Neural progenitor cell (in vitro differentiated cells): Measurements from ENCODE around the gene RIBC1. TPM values are rescaled to one million over a fixed set of nuclear protein-coding genes. Genes with fewer than 3 reads are reported as not detected.
"Not testable (repeated sequence)": the region's sequence is repeated elsewhere in the genome, so short reads cannot be mapped to it uniquely, and the experiment has no call there.

Source experiments
- DNase-seq: peaks from one replicate; pipeline ENCODE4 v3.0.0-alpha.2; 2016; ENCODE audit warnings: low spot score
- H2AFZ ChIP-seq: fragments of 200-600 bp; sonication (generic); replicated peaks from 2 replicates; pipeline ENCODE4 v1.6.1; 2016; ENCODE audit warnings: antibody characterized with exemption
- H3F3A ChIP-seq: fragments of 200-600 bp; sonication (generic); 2 replicates; pipeline ENCODE4 v1.6.1; 2016; ENCODE audit warnings: antibody characterized with exemption, low read depth
- H3K27ac ChIP-seq: fragments of 200-600 bp; sonication (generic); 2 replicates; pipeline ENCODE4 v1.5.1; 2016; ENCODE audit warnings: mild to moderate bottlenecking
- H3K27me3 ChIP-seq: fragments of 200-600 bp; sonication (generic); 2 replicates; pipeline ENCODE4 v1.6.1; 2016; ENCODE audit warnings: mild to moderate bottlenecking, moderate library complexity
- H3K36me3 ChIP-seq: fragments of 200-600 bp; sonication (generic); 2 replicates; pipeline ENCODE4 v1.5.1; 2016
- H3K4me1 ChIP-seq: fragments of 200-600 bp; sonication (generic); 2 replicates; pipeline ENCODE4 v1.6.1; 2016; ENCODE audit warnings: mixed run types
- H3K4me2 ChIP-seq: fragments of 200-600 bp; sonication (generic); 2 replicates; pipeline ENCODE4 v1.6.1; 2016
- H3K4me3 ChIP-seq: fragments of 200-600 bp; sonication (generic); 2 replicates; pipeline ENCODE4 v1.5.1; 2016
- H3K79me2 ChIP-seq: fragments of 200-600 bp; sonication (generic); 2 replicates; pipeline ENCODE4 v1.6.1; 2016; ENCODE audit warnings: low read depth
- H3K9ac ChIP-seq: fragments of 200-600 bp; sonication (generic); 2 replicates; pipeline ENCODE4 v1.6.1; 2016
- H3K9me3 ChIP-seq: fragments of 200-600 bp; sonication (generic); 2 replicates; pipeline ENCODE4 v1.5.1; 2016; ENCODE audit warnings: low read depth
- H4K20me1 ChIP-seq: fragments of 200-600 bp; sonication (generic); 2 replicates; pipeline ENCODE4 v1.6.1; 2016; ENCODE audit warnings: low read depth
- H3K27ac Mint-ChIP-seq: 3 replicates; pipeline ENCODE4 v1.8.0; 2021; ENCODE audit warnings: mixed read lengths
- H3K27me3 Mint-ChIP-seq: 2 replicates; pipeline ENCODE4 v1.8.0; 2022; ENCODE audit warnings: low read depth, mild to moderate bottlenecking, inconsistent platforms, moderate library complexity, mixed read lengths; ENCODE audit not compliant: insufficient read depth
- H3K36me3 Mint-ChIP-seq: 3 replicates; pipeline ENCODE4 v1.8.0; 2021; ENCODE audit warnings: mixed read lengths
- H3K4me1 Mint-ChIP-seq: 3 replicates; pipeline ENCODE4 v1.8.0; 2021; ENCODE audit warnings: mixed read lengths
- H3K4me3 Mint-ChIP-seq: 3 replicates; pipeline ENCODE4 v1.8.0; 2021; ENCODE audit warnings: mild to moderate bottlenecking, moderate library complexity, mixed read lengths
- H3K9me3 Mint-ChIP-seq: 3 replicates; pipeline ENCODE4 v1.8.0; 2020; ENCODE audit warnings: mixed read lengths
- CTCF ChIP-seq: fragments of 200-600 bp; sonication (generic); IDR thresholded peaks from 2 replicates; pipeline ENCODE4 v1.5.1; 2017; ENCODE audit warnings: antibody characterized with exemption, mild to moderate bottlenecking
- EZH2 ChIP-seq: fragments of 200-600 bp; sonication (generic); IDR thresholded peaks from 2 replicates; pipeline ENCODE4 v1.6.1; 2017; ENCODE audit warnings: antibody characterized with exemption, mild to moderate bottlenecking, moderate library complexity
- EZH2phosphoT487 ChIP-seq: fragments of 200-600 bp; sonication (generic); IDR thresholded peaks from 2 replicates; pipeline ENCODE4 v1.6.1; 2017; ENCODE audit warnings: antibody characterized with exemption
- total RNA-seq: library from RNA; depleted of rRNA; stranded (reverse); fragments of >200 nt; gene quantifications from 2 replicates; pipeline ENCODE4 v1.2.3, GENCODE V29; 2015; ENCODE audit warnings: low replicate concordance

Gene RIBC1
- total RNA-seq, 1 donor from 2014 or later, result 0.62 TPM

GRCh38 chrX:53412446-53412845, 10.2 kb upstream of the RIBC1 start:
- peaks cover 8% of the 10 kb centered on the region for H3K9me3 Mint-ChIP-seq
- H2AFZ ChIP-seq, result no peak overlapping the region
- H3F3A ChIP-seq, result no peaks in the 10 kb centered on the region
- H3K4me1 Mint-ChIP-seq, result no peaks in the 10 kb centered on the region
- H3K4me3 Mint-ChIP-seq, result no peak overlapping the region
- H3K9me3 ChIP-seq, result no peaks in the 10 kb centered on the region
- H4K20me1 ChIP-seq, result no peaks in the 10 kb centered on the region
- H3K79me2 ChIP-seq, result peaks cover 25% of the 10 kb centered on the region
- peaks cover 23% of the 10 kb centered on the region for H3K36me3 Mint-ChIP-seq
- H3K27ac Mint-ChIP-seq, result no peak overlapping the region
- H3K4me1 ChIP-seq, result no peaks in the 10 kb centered on the region
- TF ChIP-seq CTCF, result no peak
- no peak overlapping the region for H3K4me3 ChIP-seq
- H3K9ac ChIP-seq, result no peak overlapping the region
- H3K36me3 ChIP-seq, result no peaks in the 10 kb centered on the region
- no peak for DNase-seq
- no peak overlapping the region for H3K27ac ChIP-seq
- no peak overlapping the region for H3K4me2 ChIP-seq
- no peaks in the 10 kb centered on the region for H3K27me3 ChIP-seq
- peaks cover 2% of the 10 kb centered on the region for H3K27me3 Mint-ChIP-seq

- peaks cover 15% of the 10 kb centered on the region for H3K4me1 Mint-ChIP-seq
- H3K27ac ChIP-seq, H3K9me3 ChIP-seq, H3K4me2 ChIP-seq, H3K9ac ChIP-seq, H3K36me3 ChIP-seq, H3K27ac Mint-ChIP-seq, H3K9me3 Mint-ChIP-seq, H2AFZ ChIP-seq, H3K4me1 ChIP-seq, DNase-seq, H3K27me3 Mint-ChIP-seq, H3K4me3 ChIP-seq, H3K27me3 ChIP-seq, H3K36me3 Mint-ChIP-seq: not testable (repeated sequence)
- H3K4me3 Mint-ChIP-seq, result peak overlapping the region; percentile 97
- H4K20me1 ChIP-seq, result peaks cover 19% of the 10 kb centered on the region
- H3K79me2 ChIP-seq, result peaks cover 66% of the 10 kb centered on the region
- H3F3A ChIP-seq, result peaks cover 14% of the 10 kb centered on the region
Measured at GRCh38 chrX:53420351-53420750, 2.3 kb upstream of the RIBC1 start.

- no peak overlapping the region for H3K27ac Mint-ChIP-seq
Measured at GRCh38 chrX:53421125-53421524, 1.5 kb upstream of the RIBC1 start.

GRCh38 chrX:53421772-53422085, 944 bp upstream of the RIBC1 start:
- Histone ChIP-seq H3K27me3 (no peaks in the 10 kb centered on the region), H3K4me1 (peaks cover 4% of the 10 kb centered on the region), H4K20me1 (peaks cover 19% of the 10 kb centered on the region), H3K4me2 (peak overlapping the region; percentile 85), H3K36me3 (no peaks in the 10 kb centered on the region), H3K9me3 (no peaks in the 10 kb centered on the region), H3K27ac (peak overlapping the region; percentile 95), H3K9ac (peak overlapping the region; percentile 92), H3K79me2 (peaks cover 52% of the 10 kb centered on the region), H3K4me3 (peak overlapping the region; percentile 69), H2AFZ (peak overlapping the region; percentile 39), H3F3A (peaks cover 14% of the 10 kb centered on the region)
- Mint-ChIP-seq H3K4me1 (peaks cover 15% of the 10 kb centered on the region), H3K36me3 (no peaks in the 10 kb centered on the region), H3K27ac (peak overlapping the region; percentile 100), H3K9me3 (peaks cover 5% of the 10 kb centered on the region), H3K4me3 (peak overlapping the region; percentile 97), H3K27me3 (peaks cover 5% of the 10 kb centered on the region)
- no peak for DNase-seq
- TF ChIP-seq CTCF (no peak), EZH2phosphoT487 (no peak), EZH2 (no peak)

More at GRCh38 chrX:53421125-53421524, 1.5 kb upstream of the RIBC1 start:
- peaks cover 5% of the 10 kb centered on the region for H3K27me3 Mint-ChIP-seq
- peak overlapping the region; percentile 97 for H3K4me3 Mint-ChIP-seq
- Histone ChIP-seq H3K36me3 (no peaks in the 10 kb centered on the region), H2AFZ (no peak overlapping the region), H3K79me2 (peaks cover 58% of the 10 kb centered on the region), H3K4me3 (peak overlapping the region; percentile 69), H3K4me1 (peaks cover 4% of the 10 kb centered on the region), H3F3A (peaks cover 14% of the 10 kb centered on the region), H3K27ac (no peak overlapping the region), H3K4me2 (peak overlapping the region; percentile 85), H3K9me3 (no peaks in the 10 kb centered on the region), H3K9ac (peak overlapping the region; percentile 92), H4K20me1 (peaks cover 19% of the 10 kb centered on the region), H3K27me3 (no peaks in the 10 kb centered on the region)
- DNase-seq, result no peak
- H3K4me1 Mint-ChIP-seq, result peaks cover 15% of the 10 kb centered on the region
- TF ChIP-seq CTCF (no peak), EZH2phosphoT487 (no peak), EZH2 (no peak)
- peaks cover 5% of the 10 kb centered on the region for H3K9me3 Mint-ChIP-seq
- no peaks in the 10 kb centered on the region for H3K36me3 Mint-ChIP-seq
